GM12878 (cell line): ENCODE results near the gene SYT8. TPM values are rescaled to one million over a fixed set of nuclear protein-coding genes. Genes with fewer than 3 reads are reported as not detected.

Experiments
- ATAC-seq: fragments of 200-7000 bp; cut with Tn5 transposase; 3 replicates; pipeline ENCODE4 v1.9.1; 2020; ENCODE audit warnings: mild to moderate bottlenecking, moderate library complexity
- BruUV-seq: library from RNA; stranded (reverse); fragments of 400-500 nt; replicated peaks from 2 replicates; lab custom pipeline; 2021; lab: Mats Ljungman, UMichigan
- CTCF ChIA-PET: fragments of 300-600 bp; sonication (Branson Sonifier 250); formaldehyde crosslinking; extraction: SDS; loops from one replicate; lab custom pipeline; 2021; ENCODE audit warnings: inconsistent platforms; lab: Yijun Ruan, JAX
- POLR2A ChIA-PET: fragments of 350-600 bp; formaldehyde crosslinking; extraction: SDS; loops from one replicate; lab custom pipeline; 2021; ENCODE audit warnings: inconsistent platforms; lab: Charles Lee
- RAD21 ChIA-PET: fragments of 300-600 bp; sonication (Branson Sonifier 250); formaldehyde crosslinking; loops from one replicate; lab custom pipeline; 2023; ENCODE audit warnings: antibody characterized with exemption; ENCODE audit not compliant: unreplicated experiment; lab: Charles Lee
- SMC1A ChIA-PET: fragments of 300-600 bp; sonication (Branson Sonifier 250); formaldehyde crosslinking; loops from one replicate; lab custom pipeline; 2023; ENCODE audit not compliant: unreplicated experiment, uncharacterized antibody; lab: Charles Lee
- DNase-seq: peaks from one replicate; pipeline ENCODE4 v3.0.0-alpha.2; 2011; ENCODE audit warnings: low read depth, low spot score
- FAIRE-seq: peaks from 3 replicates; lab custom pipeline; 2011; peaks lifted over from hg19 to GRCh38; lab: Jason Lieb, UNC
- H2AFZ ChIP-seq: 2 replicates; pipeline ENCODE4 v1.6.0; 2011; ENCODE audit warnings: low read depth, low read length, control low read depth; ENCODE audit not compliant: control insufficient read depth
- H3K27ac ChIP-seq: 2 replicates; pipeline ENCODE4 v1.5.1; 2011; ENCODE audit warnings: control low read depth; ENCODE audit not compliant: control insufficient read depth, insufficient read depth
- H3K27me3 ChIP-seq, 2 experiments: replicated peaks in 1 of 2; 2 replicates each; pipeline versions ENCODE4 v1.6.0 to v1.6.1; 2011; ENCODE audit warnings: low read length in 1 of 2; ENCODE audit not compliant: control insufficient read depth in 2 of 2, insufficient read depth in 2 of 2
- H3K36me3 ChIP-seq, 2 experiments: 2 replicates each; pipeline ENCODE4 v1.5.1; 2011; ENCODE audit warnings: low read length in 1 of 2; ENCODE audit not compliant: control insufficient read depth in 2 of 2, insufficient read depth in 2 of 2
- H3K4me1 ChIP-seq: 2 replicates; pipeline ENCODE4 v1.6.1; 2011; ENCODE audit warnings: mild to moderate bottlenecking, low read length, moderate library complexity, mixed read lengths; ENCODE audit not compliant: control insufficient read depth, insufficient read depth
- H3K4me2 ChIP-seq: 2 replicates; pipeline ENCODE4 v1.6.0; 2011; ENCODE audit warnings: control low read depth; ENCODE audit not compliant: control insufficient read depth, insufficient read depth
- H3K4me3 ChIP-seq: fragments of 200-600 bp; sonication (generic); 2 replicates; pipeline ENCODE4 v1.5.1; 2016
- H3K79me2 ChIP-seq: 2 replicates; pipeline ENCODE4 v1.6.0; 2011; ENCODE audit warnings: low read length; ENCODE audit not compliant: control insufficient read depth, insufficient read depth
- H3K9ac ChIP-seq: 2 replicates; pipeline ENCODE4 v1.8.0; 2011; ENCODE audit warnings: low read length, control low read depth, mixed read lengths; ENCODE audit not compliant: control insufficient read depth, insufficient read depth
- H3K9me3 ChIP-seq: replicated peaks from 3 replicates; pipeline ENCODE4 v1.5.1; 2011; ENCODE audit warnings: mild to moderate bottlenecking, low read length; ENCODE audit not compliant: control insufficient read depth, insufficient read depth
- H4K20me1 ChIP-seq: 2 replicates; pipeline ENCODE4 v1.6.0; 2011; ENCODE audit not compliant: control insufficient read depth, insufficient read depth
- ETV6 ChIP-seq, 2 experiments: fragments of 450-650 bp in 1 of 2; IDR thresholded peaks in 1 of 2; conservative IDR thresholded peaks in 1 of 2; 2 replicates each; pipeline ENCODE4 v1.6.1; 2014; ENCODE audit warnings: antibody characterized with exemption in 1 of 2, borderline replicate concordance in 1 of 2, low read depth in 1 of 2, mild to moderate bottlenecking in 1 of 2, moderate library complexity in 1 of 2
- NKRF ChIP-seq: fragments of 450-650 bp; conservative IDR thresholded peaks from 2 replicates; pipeline ENCODE4 v1.6.1; 2017; ENCODE audit warnings: mild to moderate bottlenecking, moderate library complexity
- SUPT20H ChIP-seq: IDR thresholded peaks from 2 replicates; pipeline ENCODE4 v1.6.1; 2011; ENCODE audit warnings: low read depth, mild to moderate bottlenecking, low read length, moderate library complexity, borderline replicate concordance; ENCODE audit not compliant: control insufficient read depth
- WGBS: methylation state at CpG from one replicate; pipeline ENCODE4 v1.1.6; 2016; ENCODE audit warnings: low lambda C conversion rate; ENCODE audit not compliant: insufficient replicate concordance, insufficient coverage; ENCODE audit errors: missing lambda C conversion rate; 5-methylcytosine and 5-hydroxymethylcytosine counted together
- in situ Hi-C: fragments of 300-500 bp; cut with MboI; formaldehyde crosslinking; loops from 9 replicates; pipeline ENCODE4 v1.14.3; 2018; ENCODE audit warnings: mixed read lengths
- intact Hi-C: fragments of 100-400 bp; cut with micrococcal nuclease; formaldehyde crosslinking; loops from one replicate; pipeline ENCODE4 v1.14.2; 2022; ENCODE audit not compliant: unreplicated experiment
- polyA plus RNA-seq, 11 experiments: library from polyadenylated mRNA; depleted of rRNA in 4 of 11; unstranded in 6 of 11; stranded (reverse) in 5 of 11; fragments of >200 nt; fragmentation: Nextera tagmentation in 4 of 11; fragmentation: Illumina TruSeq in 1 of 11; extraction: Ambion mirVana in 4 of 11; extraction: Trizol in 1 of 11; gene quantifications; 1 replicate in 1 of 11; 2 replicates in 10 of 11; pipeline versions ENCODE4 v1.2.1 to v1.2.3, GENCODE V29; 2011 to 2016; ENCODE audit warnings: inconsistent platforms in 2 of 11, missing spikeins in 2 of 11, low read depth in 1 of 11
- total RNA-seq, 4 experiments: library from RNA; depleted of rRNA in 3 of 4; stranded (reverse); fragments of >200 nt in 3 of 4; fragmentation: Illumina TruSeq in 1 of 4; extraction: Trizol in 1 of 4; gene quantifications; 2 replicates each; pipeline versions ENCODE4 v1.2.1 to v1.2.3, GENCODE V29; 2013 to 2021

The SYT8 gene
- total and polyA plus RNA-seq, 10 of the 15 experiments (the other 5 are each of a cell fraction or from before 2014, with no cell fraction given) = 0.44 TPM; not detected in 9

- no peak for FAIRE-seq
- Histone ChIP-seq H3K9ac (no peak overlapping the region), H3K79me2 (no peaks in the 10 kb centered on the region), H3K4me1 (no peaks in the 10 kb centered on the region), H3K27ac (no peak overlapping the region), H3K4me2 (no peak overlapping the region), H3K36me3 (no peaks in the 10 kb centered on the region), H4K20me1 (no peaks in the 10 kb centered on the region), H2AFZ (no peak overlapping the region), H3K4me3 (no peak overlapping the region), H3K27me3 (no peaks in the 10 kb centered on the region; a peak in 2 of 4 replicates), H3K9me3 (no peaks in the 10 kb centered on the region)
- ChIA-PET CTCF (no interaction called here), RAD21 (no interaction called here), SMC1A (no interaction called here), POLR2A (no interaction called here)
- no peak for TF ChIP-seq ETV6 (conservative IDR thresholded peaks at IDR 0.05 in 1 of 2, IDR thresholded peaks at IDR 0.05 in 1 of 2; ENCODE audit: borderline replicate concordance in 1 of 2, low read depth in 1 of 2)
- TF ChIP-seq SUPT20H = no peak
- intact Hi-C loops (no loop called here), in situ Hi-C loops (no loop called here)
- DNase-seq = no peak
- no peak for ATAC-seq
- no TSS peak for BruUV-seq
- 55% methylated on average over 12 of the region's 12 CpGs for WGBS
These were observed 38.3 kb upstream of the SYT8 start for GRCh38 chr11:1796413-1797011.

GRCh38 chr11:1797391-1798125 lies 37.2 kb upstream of the SYT8 start:
- no TSS peak for BruUV-seq
- DNase-seq (no peak), FAIRE-seq (no peak), ATAC-seq (no peak)
- in situ Hi-C loops = no loop called here
- Histone ChIP-seq H3K9ac (no peak overlapping the region), H3K4me3 (no peak overlapping the region), H4K20me1 (no peaks in the 10 kb centered on the region), H3K79me2 (no peaks in the 10 kb centered on the region), H3K9me3 (no peaks in the 10 kb centered on the region), H3K36me3 (no peaks in the 10 kb centered on the region), H3K27me3 (no peaks in the 10 kb centered on the region; a peak in 2 of 4 replicates), H3K4me2 (no peak overlapping the region), H2AFZ (no peak overlapping the region), H3K4me1 (no peaks in the 10 kb centered on the region), H3K27ac (no peak overlapping the region)
- SMC1A ChIA-PET = no interaction called here
- POLR2A ChIA-PET = interaction anchor here (0.6 kb wide), 1 partner anchor 1210 kb away, joined by 5 read pairs; no protein-coding TSS in a partner anchor
- WGBS = 52% methylated on average over 14 of the region's 14 CpGs
- TF ChIP-seq NKRF = no peak
- intact Hi-C loops = no loop called here
- CTCF ChIA-PET = interaction anchor here (0.6 kb wide), 1 partner anchor 239 kb away, joined by 3 read pairs; no protein-coding TSS in a partner anchor
- RAD21 ChIA-PET = no interaction called here
